ENCODE measurements around the gene EFHD1. TPM values are rescaled to one million over a fixed set of nuclear protein-coding genes. Genes with fewer than 3 reads are reported as not detected.

Gene EFHD1
- total and polyA plus RNA-seq, 2 donors: 0.33 to 14.1 TPM

- Histone ChIP-seq H3K27me3 (ENCODE audit: control insufficient read depth in 2 of 2, insufficient read depth in 1 of 2, low read length in 1 of 2) (peaks cover 0 to 5% of the 10 kb centered on the region in 2 donors), H3K4me1 (ENCODE audit: control insufficient read depth in 2 of 2, insufficient read depth in 2 of 2, low read length in 2 of 2) (no peaks in the 10 kb centered on the region), H3K27ac (ENCODE audit: low read depth in 1 of 2, low read length in 1 of 2) (no peak overlapping the region), H3K9me3 (ENCODE audit: control insufficient read depth in 2 of 2, insufficient read depth in 1 of 2, low read length in 1 of 2) (no peaks in the 10 kb centered on the region), H3K4me3 (ENCODE audit: low read length in 2 of 2) (no peak overlapping the region), H3K36me3 (ENCODE audit: control insufficient read depth in 2 of 2, insufficient read depth in 2 of 2, low read length in 1 of 2) (no peaks in the 10 kb centered on the region)
- WGBS: 52% methylated on average over 9 of the region's 9 CpGs
- DNase-seq (ENCODE audit: low read depth in 6 of 9, low spot score in 9 of 9): peak in 7 of 9 donors; percentile 19 to 54 (median 23)
Measured at GRCh38 chr2:232611559-232612218, 21.7 kb upstream of the EFHD1 start.

- DNase-seq (ENCODE audit: low read depth in 6 of 9, low spot score in 9 of 9): no peak
- Histone ChIP-seq H3K4me3 (ENCODE audit: low read length in 2 of 2) (no peak overlapping the region), H3K9me3 (ENCODE audit: control insufficient read depth in 2 of 2, insufficient read depth in 1 of 2, low read length in 1 of 2) (no peaks in the 10 kb centered on the region), H3K27ac (ENCODE audit: low read depth in 1 of 2, low read length in 1 of 2) (no peak overlapping the region), H3K27me3 (ENCODE audit: control insufficient read depth in 2 of 2, insufficient read depth in 1 of 2, low read length in 1 of 2) (no peaks in the 10 kb centered on the region), H3K36me3 (ENCODE audit: control insufficient read depth in 2 of 2, insufficient read depth in 2 of 2, low read length in 1 of 2) (no peaks in the 10 kb centered on the region), H3K4me1 (ENCODE audit: control insufficient read depth in 2 of 2, insufficient read depth in 2 of 2, low read length in 2 of 2) (no peaks in the 10 kb centered on the region)
- WGBS: 77% methylated on average over 3 of the region's 3 CpGs
Measured at GRCh38 chr2:232613538-232614134, 19.8 kb upstream of the EFHD1 start.

- Histone ChIP-seq H3K4me3 (ENCODE audit: low read length in 2 of 2) (no peak overlapping the region), H3K4me1 (ENCODE audit: control insufficient read depth in 2 of 2, insufficient read depth in 2 of 2, low read length in 2 of 2) (no peaks in the 10 kb centered on the region), H3K36me3 (ENCODE audit: control insufficient read depth in 2 of 2, insufficient read depth in 2 of 2, low read length in 1 of 2) (no peaks in the 10 kb centered on the region), H3K9me3 (ENCODE audit: control insufficient read depth in 2 of 2, insufficient read depth in 1 of 2, low read length in 1 of 2) (no peaks in the 10 kb centered on the region), H3K27me3 (ENCODE audit: control insufficient read depth in 2 of 2, insufficient read depth in 1 of 2, low read length in 1 of 2) (no peaks in the 10 kb centered on the region), H3K27ac (ENCODE audit: low read depth in 1 of 2, low read length in 1 of 2) (no peak overlapping the region)
- WGBS: 94% methylated on average over 8 of the region's 8 CpGs
- no peak for DNase-seq (ENCODE audit: low read depth in 6 of 9, low spot score in 9 of 9)
Measured at GRCh38 chr2:232615339-232615738, 18.1 kb upstream of the EFHD1 start.

GRCh38 chr2:232621186-232621585 lies 12.2 kb upstream of the EFHD1 start:
- no peak overlapping the region for H3K4me3 ChIP-seq (ENCODE audit: low read length in 2 of 2)
- no peak overlapping the region for H3K27ac ChIP-seq (ENCODE audit: low read depth in 1 of 2, low read length in 1 of 2)
- H3K27me3 ChIP-seq (ENCODE audit: control insufficient read depth in 2 of 2, insufficient read depth in 1 of 2, low read length in 1 of 2): peaks cover 0 to 17% of the 10 kb centered on the region in 2 donors
- WGBS: 95% methylated on average over 9 of the region's 9 CpGs
- H3K4me1 ChIP-seq (ENCODE audit: control insufficient read depth in 2 of 2, insufficient read depth in 2 of 2, low read length in 2 of 2): no peaks in the 10 kb centered on the region
- no peaks in the 10 kb centered on the region for H3K9me3 ChIP-seq (ENCODE audit: control insufficient read depth in 2 of 2, insufficient read depth in 1 of 2, low read length in 1 of 2)
- no peak for DNase-seq (ENCODE audit: low read depth in 6 of 9, low spot score in 9 of 9)
- no peaks in the 10 kb centered on the region for H3K36me3 ChIP-seq (ENCODE audit: control insufficient read depth in 2 of 2, insufficient read depth in 2 of 2, low read length in 1 of 2)

GRCh38 chr2:232622563-232622962 lies 10.8 kb upstream of the EFHD1 start:
- H3K4me3 ChIP-seq (ENCODE audit: low read length in 2 of 2): no peak overlapping the region
- no peaks in the 10 kb centered on the region for H3K9me3 ChIP-seq (ENCODE audit: control insufficient read depth in 2 of 2, insufficient read depth in 1 of 2, low read length in 1 of 2)
- H3K4me1 ChIP-seq (ENCODE audit: control insufficient read depth in 2 of 2, insufficient read depth in 2 of 2, low read length in 2 of 2): no peaks in the 10 kb centered on the region
- 93% methylated on average over 7 of the region's 7 CpGs for WGBS
- peaks cover 0 to 20% of the 10 kb centered on the region in 2 donors for H3K27me3 ChIP-seq (ENCODE audit: control insufficient read depth in 2 of 2, insufficient read depth in 1 of 2, low read length in 1 of 2)
- no peaks in the 10 kb centered on the region for H3K36me3 ChIP-seq (ENCODE audit: control insufficient read depth in 2 of 2, insufficient read depth in 2 of 2, low read length in 1 of 2)
- DNase-seq (ENCODE audit: low read depth in 6 of 9, low spot score in 9 of 9): no peak
- H3K27ac ChIP-seq (ENCODE audit: low read depth in 1 of 2, low read length in 1 of 2): no peak overlapping the region

- WGBS: 90% methylated on average over 10 of the region's 10 CpGs
Measured at GRCh38 chr2:232623768-232624765, 9.3 kb upstream of the EFHD1 start.

GRCh38 chr2:232626584-232626983 lies 6.8 kb upstream of the EFHD1 start:
- Histone ChIP-seq H3K27me3 (ENCODE audit: control insufficient read depth in 2 of 2, insufficient read depth in 1 of 2, low read length in 1 of 2) (peaks cover 13 to 50% of the 10 kb centered on the region in 2 donors), H3K27ac (ENCODE audit: low read depth in 1 of 2, low read length in 1 of 2) (no peak overlapping the region), H3K4me3 (ENCODE audit: low read length in 2 of 2) (no peak overlapping the region), H3K4me1 (ENCODE audit: control insufficient read depth in 2 of 2, insufficient read depth in 2 of 2, low read length in 2 of 2) (no peaks in the 10 kb centered on the region), H3K9me3 (ENCODE audit: control insufficient read depth in 2 of 2, insufficient read depth in 1 of 2, low read length in 1 of 2) (no peaks in the 10 kb centered on the region), H3K36me3 (ENCODE audit: control insufficient read depth in 2 of 2, insufficient read depth in 2 of 2, low read length in 1 of 2) (no peaks in the 10 kb centered on the region)
- 78% methylated on average over 1 of the region's 1 CpG for WGBS
- DNase-seq (ENCODE audit: low read depth in 6 of 9, low spot score in 9 of 9): no peak

More at GRCh38 chr2:232623768-232624765, 9.3 kb upstream of the EFHD1 start:
- no peaks in the 10 kb centered on the region for H3K9me3 ChIP-seq (ENCODE audit: control insufficient read depth in 2 of 2, insufficient read depth in 1 of 2, low read length in 1 of 2)
- H3K4me3 ChIP-seq (ENCODE audit: low read length in 2 of 2): no peak overlapping the region
- no peak for DNase-seq (ENCODE audit: low read depth in 6 of 9, low spot score in 9 of 9)
- no peaks in the 10 kb centered on the region for H3K4me1 ChIP-seq (ENCODE audit: control insufficient read depth in 2 of 2, insufficient read depth in 2 of 2, low read length in 2 of 2)
- H3K36me3 ChIP-seq (ENCODE audit: control insufficient read depth in 2 of 2, insufficient read depth in 2 of 2, low read length in 1 of 2): no peaks in the 10 kb centered on the region
- no peak overlapping the region for H3K27ac ChIP-seq (ENCODE audit: low read depth in 1 of 2, low read length in 1 of 2)
- peaks cover 3 to 29% of the 10 kb centered on the region in 2 donors for H3K27me3 ChIP-seq (ENCODE audit: control insufficient read depth in 2 of 2, insufficient read depth in 1 of 2, low read length in 1 of 2)

GRCh38 chr2:232628466-232629128 lies 4.8 kb upstream of the EFHD1 start:
- Histone ChIP-seq H3K4me1 (ENCODE audit: control insufficient read depth in 2 of 2, insufficient read depth in 2 of 2, low read length in 2 of 2) (peaks cover 3 to 4% of the 10 kb centered on the region in 2 donors), H3K4me3 (ENCODE audit: low read length in 2 of 2) (no peak overlapping the region), H3K36me3 (ENCODE audit: control insufficient read depth in 2 of 2, insufficient read depth in 2 of 2, low read length in 1 of 2) (no peaks in the 10 kb centered on the region), H3K9me3 (ENCODE audit: control insufficient read depth in 2 of 2, insufficient read depth in 1 of 2, low read length in 1 of 2) (no peaks in the 10 kb centered on the region), H3K27ac (ENCODE audit: low read depth in 1 of 2, low read length in 1 of 2) (no peak overlapping the region), H3K27me3 (ENCODE audit: control insufficient read depth in 2 of 2, insufficient read depth in 1 of 2, low read length in 1 of 2) (peaks cover 31 to 70% of the 10 kb centered on the region in 2 donors)
- no peak for DNase-seq (ENCODE audit: low read depth in 6 of 9, low spot score in 9 of 9)
- WGBS: 92% methylated on average over 10 of the region's 10 CpGs

All from thymus (tissue), 11 donors.